GM21576 (cell line): Measurements from ENCODE around the gene SLC39A13.

Experiments
- ATAC-seq: cut with Tn5 transposase; IDR thresholded peaks from one replicate; pipeline ENCODE4 v1.9.1; 2021; ENCODE audit warnings: mild to moderate bottlenecking, moderate library complexity; ENCODE audit not compliant: unreplicated experiment

The SLC39A13 gene

DNA sequence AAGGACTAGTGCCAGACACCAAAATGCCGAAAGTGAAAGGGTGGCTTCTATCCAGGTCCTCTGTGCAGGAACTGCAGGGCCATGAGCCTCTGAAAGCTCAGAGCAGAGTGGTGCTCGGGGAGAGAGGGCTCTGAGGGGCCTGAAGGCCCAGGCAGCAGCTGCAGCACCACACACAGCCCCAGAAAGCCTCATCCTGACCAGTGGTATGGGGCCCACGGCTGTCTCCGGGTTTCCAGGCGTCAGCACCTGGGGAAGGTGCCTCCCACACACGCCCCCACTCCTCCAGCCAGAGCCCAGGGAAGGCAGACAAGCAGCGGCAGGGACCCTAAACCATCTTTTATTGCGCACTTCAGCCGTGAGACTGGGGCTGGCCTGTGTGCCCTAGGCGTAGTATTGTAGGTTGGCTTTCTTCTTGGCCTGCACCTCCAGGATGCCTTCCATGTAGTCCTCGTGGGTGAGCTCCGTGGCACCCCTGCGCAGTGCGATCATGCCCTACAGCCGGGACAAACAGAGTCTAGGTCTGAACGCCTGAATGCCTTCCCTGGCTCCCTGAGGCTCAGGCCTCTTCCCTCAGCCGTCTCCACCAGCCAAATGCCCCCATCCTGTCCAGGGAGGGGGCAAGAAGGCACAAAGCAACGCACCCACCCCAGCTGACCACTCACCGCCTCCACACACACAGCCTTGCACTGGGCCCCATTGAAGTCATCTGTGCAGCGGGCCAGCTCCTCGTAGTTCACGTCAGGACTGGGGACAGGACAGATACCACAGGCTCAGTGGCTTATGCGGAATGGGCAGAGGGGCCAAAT lies 10.3 kb downstream of the SLC39A13 start:
- no peak for ATAC-seq

DNA sequence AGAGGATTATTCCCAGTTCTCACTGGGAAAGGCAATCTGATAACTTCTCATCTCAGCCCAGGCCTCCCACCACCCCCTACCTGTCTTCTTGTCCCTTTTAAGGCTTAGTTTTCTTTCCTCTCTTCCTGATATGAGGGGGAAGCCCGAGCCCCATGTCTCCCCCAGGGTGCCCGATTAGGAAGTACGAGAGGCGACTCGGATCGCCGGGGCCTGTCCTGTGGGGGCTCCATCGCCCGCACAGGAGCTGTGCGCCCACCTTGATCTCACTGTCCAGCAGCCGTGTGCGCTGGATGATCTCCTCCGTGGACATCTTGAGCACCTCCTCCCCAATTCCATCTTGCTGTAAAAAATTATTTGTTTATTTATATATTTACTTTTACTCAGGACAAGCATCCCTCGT lies 17.2 kb downstream of the SLC39A13 start:
- ATAC-seq: no peak

DNA sequence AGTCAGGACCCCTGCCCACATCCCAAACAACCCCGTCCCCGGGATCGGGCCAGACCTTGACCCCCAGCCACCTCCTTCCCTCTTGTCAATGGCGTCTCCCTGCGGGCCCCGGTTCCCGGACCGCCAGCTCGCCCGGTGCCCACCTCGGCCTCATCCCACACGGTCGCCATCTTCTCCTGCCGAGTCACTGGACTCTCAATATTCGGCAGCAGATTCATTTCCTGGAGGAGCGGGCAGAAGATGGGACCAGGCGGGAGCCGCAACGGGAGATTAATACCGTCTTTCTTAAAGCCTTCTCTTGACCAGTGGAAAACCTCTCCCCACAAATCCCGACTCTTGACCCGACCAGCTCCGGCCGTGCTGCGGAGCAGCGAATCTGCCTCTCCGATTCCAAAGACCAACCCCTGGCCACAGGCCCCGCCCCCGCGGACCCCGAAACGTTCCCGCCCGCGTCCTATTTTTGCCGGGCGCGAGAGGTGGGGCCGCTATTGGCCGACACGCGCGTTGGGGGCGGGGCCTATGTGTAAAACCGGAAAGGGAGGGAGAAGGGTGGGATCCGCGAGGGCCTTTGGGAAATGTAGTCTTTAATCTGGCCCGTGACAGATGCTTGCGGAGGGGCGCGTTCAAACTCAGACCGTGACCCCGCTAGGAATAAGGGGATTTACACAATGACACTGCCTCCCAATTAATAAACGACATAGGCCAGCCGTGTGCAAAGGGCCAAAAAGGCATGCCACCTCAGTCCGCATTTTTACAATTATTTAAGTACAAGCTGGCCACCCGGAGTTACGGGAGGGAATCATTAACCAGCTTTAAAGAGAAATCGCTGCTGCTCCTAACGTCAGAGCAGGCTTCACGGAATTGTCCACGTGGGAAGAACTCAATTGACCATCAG lies 17.9 kb downstream of the SLC39A13 start, which contains the start of gene PSMC3:
TSS of gene PSMC3 (minus strand) at position 378 of the 895 bp plus-strand sequence. CDS start at position 218, 160 bp downstream.
- ATAC-seq: peak; percentile 87

DNA sequence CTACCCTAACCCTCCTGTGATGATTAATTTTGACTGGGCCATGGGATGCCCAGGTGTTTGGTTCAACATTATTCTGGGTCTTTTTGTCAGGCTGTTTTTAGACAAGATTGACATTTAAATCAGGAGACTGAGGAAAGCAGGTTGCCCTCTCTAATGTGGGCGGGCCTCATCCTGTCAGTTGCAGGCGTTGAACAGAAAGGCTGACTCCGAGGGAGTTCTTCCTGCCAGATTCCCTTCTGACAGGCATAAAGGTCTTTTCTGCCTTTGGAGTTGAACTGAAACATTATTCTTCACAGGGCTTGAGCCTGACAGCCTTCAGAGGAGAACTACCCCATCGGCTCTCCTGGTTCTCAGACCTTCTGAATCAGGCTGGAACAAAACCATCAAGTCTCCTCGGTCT lies 22.1 kb downstream of the SLC39A13 start:
- ATAC-seq: no peak

DNA sequence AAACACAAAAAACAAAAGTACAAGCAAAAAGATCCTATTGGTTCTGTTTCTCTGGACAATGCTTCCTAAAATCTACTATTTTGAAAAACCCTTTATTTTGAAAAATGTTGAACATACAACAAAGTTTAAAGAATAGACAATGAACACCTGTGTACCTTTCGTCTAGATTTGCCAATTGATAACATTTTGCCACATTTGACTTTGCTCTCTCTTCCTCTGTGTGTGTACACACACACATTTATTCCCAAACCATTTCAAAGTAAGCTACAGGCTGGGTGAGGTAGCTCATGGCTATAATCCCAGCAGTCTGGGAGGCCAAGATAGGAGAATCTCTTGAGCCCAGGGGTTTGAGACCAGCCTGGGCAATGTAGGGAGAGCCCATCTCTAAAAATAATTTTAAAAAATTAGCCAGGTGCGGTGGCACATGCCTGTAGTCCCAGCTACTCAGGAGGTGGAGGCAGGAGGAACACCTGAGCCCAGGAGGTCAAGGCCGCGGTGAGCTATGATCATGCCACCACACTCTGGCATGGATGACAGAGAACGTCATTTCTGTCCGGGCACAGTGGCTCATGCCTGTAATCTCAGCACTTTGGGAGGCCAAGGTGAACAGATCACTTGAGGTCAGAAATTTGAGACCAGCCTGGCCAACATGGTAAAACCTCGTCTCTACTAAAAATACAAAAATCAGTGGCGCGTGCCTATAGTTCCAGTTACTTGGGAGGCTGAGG lies 23.1 kb downstream of the SLC39A13 start:
- no peak for ATAC-seq

DNA sequence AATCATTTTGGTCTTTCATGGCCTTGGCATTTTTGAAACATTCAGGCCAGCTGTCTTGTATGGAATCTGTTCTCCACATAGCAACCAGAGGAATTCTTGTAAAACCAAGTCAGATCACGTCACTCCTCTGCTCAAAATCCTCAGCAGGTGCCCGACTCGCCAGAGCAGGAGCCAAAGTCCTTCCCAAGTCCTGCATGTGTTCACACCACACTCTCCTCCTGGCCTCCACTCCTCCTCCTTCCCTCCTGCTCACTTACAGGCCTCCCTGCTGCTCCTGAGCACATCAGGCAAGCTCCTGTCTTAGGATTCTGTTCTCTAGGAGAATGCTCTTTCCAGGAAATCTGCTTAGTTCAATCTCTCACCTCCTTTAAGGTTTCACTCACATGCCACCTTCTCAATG lies 24.8 kb downstream of the SLC39A13 start:
- ATAC-seq: no peak

DNA sequence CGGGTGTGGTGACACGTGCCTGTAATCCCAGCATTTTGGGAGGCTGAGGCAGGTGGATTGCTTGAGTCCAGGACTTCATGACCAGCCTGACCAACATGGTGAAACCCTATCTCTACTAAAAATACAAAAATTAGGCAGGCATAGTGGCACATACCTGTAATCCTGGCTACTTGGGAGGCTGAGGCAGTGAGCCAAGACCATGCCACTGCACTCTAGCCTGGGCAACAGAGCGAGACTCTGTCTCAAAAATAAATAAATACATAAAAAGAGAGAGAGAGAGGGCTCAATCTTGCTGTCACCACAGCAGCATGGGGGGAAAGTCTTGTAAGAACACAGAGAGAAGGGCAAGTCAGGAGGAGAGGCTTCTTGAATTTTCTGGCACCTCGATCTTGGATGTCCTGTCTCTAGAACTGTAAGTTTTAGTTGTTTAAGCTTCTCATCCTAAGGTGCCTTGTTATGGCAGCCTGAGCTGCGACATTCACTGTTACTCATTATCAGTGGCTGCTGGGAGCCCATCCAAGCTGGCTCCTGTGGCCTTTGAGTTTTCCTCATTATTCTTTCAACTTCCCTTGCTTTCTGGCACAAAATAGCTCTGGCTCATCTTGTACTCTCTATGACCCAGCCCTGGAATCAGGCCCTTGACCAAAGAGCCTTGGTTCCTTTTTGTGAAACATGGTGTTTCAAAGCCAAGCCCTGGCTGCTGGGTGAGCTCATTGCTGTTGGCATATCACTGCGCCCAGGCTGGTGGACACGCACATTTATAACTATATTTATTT lies 25.8 kb downstream of the SLC39A13 start:
- ATAC-seq: no peak

DNA sequence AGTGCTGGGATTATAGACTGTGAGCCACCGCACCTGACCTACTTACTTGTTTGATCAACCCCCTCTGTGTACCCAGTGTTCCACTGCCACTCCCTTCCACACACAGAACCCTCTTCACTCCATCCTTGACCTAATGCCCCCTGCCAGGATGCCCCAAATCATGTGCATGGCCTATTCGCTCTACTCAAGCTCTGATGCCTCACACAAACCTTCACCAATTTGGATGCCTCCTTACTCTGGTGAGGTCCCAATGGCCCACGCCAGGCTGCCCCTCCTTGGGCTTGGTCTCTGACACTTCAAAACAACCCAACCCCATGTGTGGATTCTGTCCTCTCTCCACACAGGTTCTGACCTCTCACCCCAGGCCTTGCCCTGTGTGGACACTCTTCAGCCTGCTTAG lies 27.3 kb downstream of the SLC39A13 start:
- ATAC-seq: no peak

DNA sequence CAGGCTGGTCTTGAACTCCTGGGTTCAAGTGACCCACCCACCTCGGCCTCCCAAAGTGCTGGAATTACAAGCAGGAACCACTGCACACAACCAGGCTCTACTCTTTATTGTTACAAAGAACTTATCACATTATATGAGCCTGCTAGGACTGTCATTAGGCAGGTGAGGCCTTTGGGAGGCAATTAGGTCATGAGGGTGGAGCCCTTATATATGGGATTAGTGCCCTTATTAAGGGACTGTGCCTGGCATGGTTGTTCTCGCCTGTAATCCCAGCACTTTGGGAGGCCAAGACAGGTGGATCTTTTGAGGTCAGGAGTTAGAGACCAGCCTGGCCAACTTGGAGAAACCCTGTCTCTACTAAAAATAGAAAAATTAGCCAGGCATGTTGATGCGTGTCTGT lies 28.3 kb downstream of the SLC39A13 start:
- ATAC-seq: no peak

DNA sequence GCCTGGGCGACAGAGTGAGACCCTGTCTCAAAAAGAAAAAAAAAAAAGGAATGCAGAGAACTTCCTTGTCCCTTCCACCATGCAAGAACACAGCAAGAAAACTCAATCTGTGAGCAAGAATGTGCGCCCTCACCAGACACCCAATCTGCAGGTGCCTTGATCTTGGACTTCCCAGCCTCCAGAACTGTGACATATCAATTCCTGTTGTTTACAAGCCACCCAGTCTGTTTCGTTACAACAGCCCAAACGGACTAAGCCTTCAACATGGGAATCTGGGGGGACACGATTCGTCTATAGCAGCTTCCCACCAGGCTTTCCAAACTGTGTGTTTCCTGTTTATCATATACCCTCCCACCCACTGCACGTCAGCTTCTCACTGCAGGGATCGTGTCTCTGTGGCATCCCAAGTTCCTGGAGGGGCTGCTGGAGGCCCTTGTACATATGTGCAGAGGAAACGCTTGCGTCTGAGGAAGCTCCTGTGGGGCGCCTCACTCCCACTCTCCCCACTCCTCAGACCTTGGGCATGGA lies 28.9 kb downstream of the SLC39A13 start:
- ATAC-seq: no peak

DNA sequence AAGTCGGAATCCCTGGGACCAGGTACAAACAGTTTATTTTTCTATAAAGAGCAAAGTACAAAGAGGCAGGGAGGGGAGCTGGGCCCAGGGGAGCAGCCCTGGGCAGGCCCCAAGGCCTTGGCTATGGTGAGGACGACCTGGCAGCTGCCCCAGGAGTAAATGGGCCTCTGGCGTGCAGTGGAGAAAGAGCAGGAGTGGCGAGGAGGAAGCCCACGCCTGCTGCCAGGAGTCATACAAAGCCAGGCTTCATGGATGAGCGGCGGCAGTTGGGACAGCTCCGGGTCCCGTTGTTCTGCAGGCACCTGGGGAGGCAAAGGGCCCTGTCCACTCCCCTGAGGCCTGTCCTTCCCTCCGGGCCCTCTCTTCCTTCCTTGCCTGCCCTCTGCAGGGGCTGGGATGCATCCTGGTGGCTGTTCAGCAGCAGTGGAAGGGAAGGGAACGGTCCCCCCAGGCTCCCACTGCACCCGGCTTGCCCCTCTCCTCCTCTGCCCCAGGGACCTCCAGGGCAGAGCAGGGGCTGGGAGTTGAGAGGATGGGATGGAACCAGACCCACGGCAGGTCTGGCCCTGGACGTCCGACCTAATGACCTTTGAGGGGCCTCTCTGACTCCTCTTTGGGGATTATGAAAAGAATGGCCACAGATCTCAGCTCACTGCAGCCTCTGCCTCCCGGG lies 29.5 kb downstream of the SLC39A13 start:
- no peak for ATAC-seq

DNA sequence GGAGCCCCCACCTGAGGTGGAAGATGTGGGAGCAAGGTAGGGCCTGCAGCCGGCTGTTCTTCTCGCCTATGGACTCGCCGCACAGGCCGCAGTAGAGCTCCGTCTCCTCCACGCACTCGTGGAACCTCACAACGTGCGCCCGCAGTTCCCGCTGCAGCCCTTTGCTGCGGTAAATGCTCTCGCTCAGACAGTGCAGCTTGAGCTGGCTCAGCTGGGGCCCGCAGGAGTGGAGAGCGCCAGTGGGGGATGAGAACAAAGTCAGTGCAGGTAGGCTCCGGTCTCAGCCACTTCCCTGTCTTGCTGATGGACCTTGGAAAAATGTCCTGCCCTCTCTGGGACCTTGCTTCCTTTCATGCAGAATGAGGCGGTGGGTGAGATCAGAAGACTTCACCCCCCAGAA lies 30.3 kb downstream of the SLC39A13 start:
- ATAC-seq: no peak

DNA sequence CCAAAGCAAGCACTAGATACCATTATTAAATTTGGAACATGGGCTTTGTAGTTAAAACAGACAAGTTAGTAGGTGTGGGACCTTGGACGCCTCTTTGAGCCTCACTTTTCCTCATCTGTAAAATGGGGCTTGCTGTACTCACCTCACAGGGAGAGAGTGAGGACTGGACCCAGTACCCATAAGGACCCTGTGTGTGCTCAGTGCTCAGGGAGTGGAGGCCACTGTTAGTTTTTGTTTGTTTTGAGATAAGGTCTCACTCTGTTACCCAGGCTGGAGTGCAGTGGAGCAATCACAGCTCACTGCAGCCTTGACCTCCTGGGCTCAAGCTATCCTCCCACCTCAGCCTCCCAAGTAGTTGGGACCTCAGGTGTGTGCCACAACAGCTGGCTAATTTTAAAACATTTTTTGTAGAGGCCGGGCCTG lies 31.7 kb downstream of the SLC39A13 start:
- no peak for ATAC-seq

DNA sequence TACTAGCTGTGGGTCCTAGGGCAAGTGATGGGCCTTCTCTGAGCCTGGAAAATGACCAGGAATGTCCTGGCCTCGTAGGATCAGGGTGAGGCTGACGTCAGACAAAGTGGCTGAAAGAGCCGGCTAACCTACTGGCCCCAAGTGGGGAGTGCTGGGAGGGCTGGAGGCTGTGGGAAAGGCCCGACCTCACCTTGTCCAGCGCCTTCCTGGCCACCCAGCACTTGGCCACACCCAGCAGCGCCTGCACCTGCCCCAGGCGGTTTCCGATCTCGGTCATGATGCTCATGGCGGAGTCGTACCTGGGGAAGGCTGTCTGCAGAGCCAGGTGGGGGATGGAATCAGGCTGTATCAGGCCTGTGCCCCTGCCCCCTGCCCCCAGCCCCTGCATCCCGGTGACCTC lies 33.0 kb downstream of the SLC39A13 start:
- no peak for ATAC-seq

DNA sequence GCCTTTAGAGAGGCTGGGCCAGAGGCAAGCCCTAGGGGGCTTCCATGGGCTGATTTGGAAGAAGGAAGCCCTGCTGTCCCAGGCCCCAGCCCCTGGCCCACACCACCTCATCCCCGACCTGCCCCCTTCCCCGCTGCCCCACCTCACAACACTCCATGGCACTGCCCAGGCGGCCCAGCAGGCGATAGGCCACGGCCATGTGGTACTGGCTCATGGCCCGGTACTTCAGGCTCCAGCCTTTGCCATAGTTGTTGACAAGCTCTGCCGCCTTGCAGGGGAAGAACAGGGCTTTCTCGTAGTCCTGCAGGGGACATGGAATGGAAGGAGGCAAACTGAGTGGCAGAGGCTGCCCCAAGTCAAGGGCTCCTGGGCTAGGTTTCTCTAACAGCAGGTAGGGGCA lies 34.1 kb downstream of the SLC39A13 start:
- no peak for ATAC-seq

DNA sequence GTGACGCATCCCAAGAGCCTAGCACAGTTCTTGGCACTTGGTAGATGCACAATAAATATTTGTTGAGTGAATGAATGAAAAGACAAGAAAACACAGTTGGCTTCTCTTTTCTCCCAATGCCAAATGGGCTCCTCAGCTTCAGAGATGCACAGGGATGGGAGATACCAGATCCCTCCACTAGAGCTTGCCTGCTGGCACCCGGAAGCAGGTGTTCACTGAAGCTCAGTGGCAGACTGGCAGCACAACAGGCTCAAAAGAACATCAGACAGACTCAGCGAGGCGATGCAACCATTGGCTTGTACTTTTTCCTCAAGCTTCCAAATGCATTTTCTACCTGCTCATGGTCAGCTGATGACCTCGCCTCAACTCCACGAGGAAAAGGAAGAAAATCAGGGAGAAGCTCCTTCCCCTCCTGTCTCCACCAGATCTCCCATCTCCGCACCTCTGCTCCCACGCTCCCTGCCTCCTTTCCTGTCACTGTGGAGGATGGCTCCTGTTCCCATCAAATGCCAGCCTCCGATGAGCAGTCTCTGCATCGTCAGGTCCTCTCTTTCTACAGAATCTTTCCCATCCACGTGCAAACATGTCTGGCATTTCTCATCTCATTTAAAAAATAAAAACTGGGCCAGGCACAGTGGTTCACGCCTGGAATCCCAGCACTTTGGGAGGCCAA lies 34.8 kb downstream of the SLC39A13 start:
- ATAC-seq: no peak

DNA sequence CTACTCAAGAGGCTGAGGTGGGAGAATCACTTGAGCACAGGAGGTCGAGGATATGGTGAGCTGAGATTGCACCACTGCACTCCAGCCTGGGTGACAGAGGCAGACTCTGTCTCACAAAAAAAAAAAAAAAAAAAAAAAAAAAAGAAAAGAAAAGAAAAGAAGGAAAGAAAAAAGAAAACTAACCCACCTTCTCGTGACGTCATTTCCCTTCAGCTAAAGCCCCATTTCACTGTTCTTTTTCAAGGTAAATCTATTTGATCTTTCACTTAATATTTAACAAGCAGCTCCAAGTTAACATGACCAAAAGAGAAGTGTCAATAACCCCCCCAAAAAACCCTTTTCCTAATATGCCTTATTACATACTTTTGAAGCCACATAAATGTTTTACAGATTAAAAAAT lies 35.4 kb downstream of the SLC39A13 start:
- no peak for ATAC-seq

DNA sequence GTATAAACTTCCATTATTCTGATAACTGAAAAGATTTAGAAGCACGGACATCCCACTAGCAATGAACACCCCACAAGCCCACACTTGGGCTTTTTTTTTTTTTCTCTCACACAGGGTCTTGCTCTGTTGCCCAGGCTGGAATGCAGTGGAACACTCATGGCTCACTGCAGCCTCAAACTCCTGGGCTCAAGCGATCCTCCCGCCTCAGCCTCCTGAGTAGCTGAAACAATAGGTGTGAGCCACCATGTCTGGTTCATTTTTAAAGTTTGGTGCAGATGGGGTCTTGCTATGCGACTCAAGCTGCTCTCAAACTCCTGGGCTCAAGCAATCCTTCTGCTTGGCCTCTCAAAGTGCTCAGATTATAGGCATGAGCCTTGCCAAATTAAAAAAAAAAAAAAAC lies 37.5 kb downstream of the SLC39A13 start:
- no peak for ATAC-seq

DNA sequence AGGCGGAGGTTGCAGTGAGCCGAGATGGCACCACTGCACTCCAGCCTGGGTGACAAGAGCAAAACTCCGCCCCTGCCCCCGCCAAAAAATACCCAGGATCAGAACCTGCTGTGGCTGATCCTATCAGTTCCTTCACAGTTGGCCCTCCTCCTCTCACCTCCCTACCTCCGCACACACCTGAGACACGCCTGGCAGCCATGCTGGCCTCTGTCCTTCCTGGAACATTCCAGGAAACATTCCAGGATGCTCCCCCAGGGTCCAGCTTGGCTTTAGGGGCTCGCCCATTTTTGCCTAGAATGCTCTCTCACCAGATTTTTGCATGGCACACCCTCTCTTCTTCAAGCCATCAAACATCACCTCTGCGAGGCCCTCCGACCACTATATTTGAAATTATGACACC lies 38.4 kb downstream of the SLC39A13 start:
- ATAC-seq: no peak
